WTC11 (cell line): ENCODE data around the gene AFAP1L1.

Experiments used
- CREB1 ChIP-seq: sonication (generic); formaldehyde crosslinking; IDR thresholded peaks from 2 replicates; pipeline ENCODE4 v1.8.0; 2023; ENCODE audit warnings: mild to moderate bottlenecking, missing genetic modification reagents
- ETV6 ChIP-seq: sonication (generic); formaldehyde crosslinking; IDR thresholded peaks from 2 replicates; pipeline ENCODE4 v1.8.1; 2022; ENCODE audit warnings: mild to moderate bottlenecking, missing genetic modification reagents
- IRF1 ChIP-seq: sonication (generic); formaldehyde crosslinking; IDR thresholded peaks from 2 replicates; pipeline ENCODE4 v1.8.0; 2023; ENCODE audit warnings: missing genetic modification reagents
- JAZF1 ChIP-seq: fragments of 250-450 bp; sonication (Bioruptor Pico); IDR thresholded peaks from 2 replicates; pipeline ENCODE4 v1.9.0; 2021; ENCODE audit warnings: moderate library complexity, mild to moderate bottlenecking, inconsistent platforms
- RELA ChIP-seq: sonication (generic); formaldehyde crosslinking; IDR thresholded peaks from 2 replicates; pipeline ENCODE4 v1.8.1; 2022; ENCODE audit warnings: missing genetic modification reagents, mild to moderate bottlenecking, borderline replicate concordance
- RORB ChIP-seq: fragments of 250-450 bp; sonication (Bioruptor Pico); IDR thresholded peaks from 2 replicates; pipeline ENCODE4 v1.9.0; 2021; ENCODE audit warnings: mild to moderate bottlenecking
- SMAD3 ChIP-seq: sonication (generic); formaldehyde crosslinking; IDR thresholded peaks from 2 replicates; pipeline ENCODE4 v1.8.0; 2022; ENCODE audit warnings: missing genetic modification reagents, mild to moderate bottlenecking, borderline replicate concordance
- STAT6 ChIP-seq: sonication (generic); formaldehyde crosslinking; conservative IDR thresholded peaks from 2 replicates; pipeline ENCODE4 v1.8.1; 2023; ENCODE audit warnings: mild to moderate bottlenecking, low read depth, missing genetic modification reagents, moderate library complexity
- TCF7 ChIP-seq: sonication (generic); formaldehyde crosslinking; IDR thresholded peaks from 2 replicates; pipeline ENCODE4 v1.8.0; 2022; ENCODE audit warnings: mild to moderate bottlenecking, low read depth, missing genetic modification reagents, moderate library complexity
- ZNF281 ChIP-seq: sonication (generic); formaldehyde crosslinking; IDR thresholded peaks from 2 replicates; pipeline ENCODE4 v1.8.0; 2023; ENCODE audit warnings: mild to moderate bottlenecking, missing genetic modification reagents
- ZNF425 ChIP-seq: fragments of 250-450 bp; sonication (Bioruptor Pico); conservative IDR thresholded peaks from 2 replicates; pipeline ENCODE4 v1.9.0; 2021; ENCODE audit warnings: mild to moderate bottlenecking
- TF ChIP-seq, protein P1 (sequence below): fragments of 200-600 bp; IDR thresholded peaks from 2 replicates; pipeline ENCODE4 v1.8.0; 2022; ENCODE audit warnings: antibody characterized with exemption
- TF ChIP-seq, protein P2 (sequence below): sonication (generic); formaldehyde crosslinking; IDR thresholded peaks from 2 replicates; pipeline ENCODE4 v1.8.1; 2023; ENCODE audit warnings: mild to moderate bottlenecking, moderate library complexity, missing genetic modification reagents
- TF ChIP-seq, protein P3 (sequence below): sonication (generic); formaldehyde crosslinking; IDR thresholded peaks from 2 replicates; pipeline ENCODE4 v1.8.0; 2022; ENCODE audit warnings: mild to moderate bottlenecking, missing genetic modification reagents

- TF ChIP-seq, protein P1, sequence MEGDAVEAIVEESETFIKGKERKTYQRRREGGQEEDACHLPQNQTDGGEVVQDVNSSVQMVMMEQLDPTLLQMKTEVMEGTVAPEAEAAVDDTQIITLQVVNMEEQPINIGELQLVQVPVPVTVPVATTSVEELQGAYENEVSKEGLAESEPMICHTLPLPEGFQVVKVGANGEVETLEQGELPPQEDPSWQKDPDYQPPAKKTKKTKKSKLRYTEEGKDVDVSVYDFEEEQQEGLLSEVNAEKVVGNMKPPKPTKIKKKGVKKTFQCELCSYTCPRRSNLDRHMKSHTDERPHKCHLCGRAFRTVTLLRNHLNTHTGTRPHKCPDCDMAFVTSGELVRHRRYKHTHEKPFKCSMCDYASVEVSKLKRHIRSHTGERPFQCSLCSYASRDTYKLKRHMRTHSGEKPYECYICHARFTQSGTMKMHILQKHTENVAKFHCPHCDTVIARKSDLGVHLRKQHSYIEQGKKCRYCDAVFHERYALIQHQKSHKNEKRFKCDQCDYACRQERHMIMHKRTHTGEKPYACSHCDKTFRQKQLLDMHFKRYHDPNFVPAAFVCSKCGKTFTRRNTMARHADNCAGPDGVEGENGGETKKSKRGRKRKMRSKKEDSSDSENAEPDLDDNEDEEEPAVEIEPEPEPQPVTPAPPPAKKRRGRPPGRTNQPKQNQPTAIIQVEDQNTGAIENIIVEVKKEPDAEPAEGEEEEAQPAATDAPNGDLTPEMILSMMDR = no peak
- TF ChIP-seq CREB1 (CRISPR knock-in tag) = no peak
- TF ChIP-seq IRF1 = no peak
- TF ChIP-seq, protein P2, sequence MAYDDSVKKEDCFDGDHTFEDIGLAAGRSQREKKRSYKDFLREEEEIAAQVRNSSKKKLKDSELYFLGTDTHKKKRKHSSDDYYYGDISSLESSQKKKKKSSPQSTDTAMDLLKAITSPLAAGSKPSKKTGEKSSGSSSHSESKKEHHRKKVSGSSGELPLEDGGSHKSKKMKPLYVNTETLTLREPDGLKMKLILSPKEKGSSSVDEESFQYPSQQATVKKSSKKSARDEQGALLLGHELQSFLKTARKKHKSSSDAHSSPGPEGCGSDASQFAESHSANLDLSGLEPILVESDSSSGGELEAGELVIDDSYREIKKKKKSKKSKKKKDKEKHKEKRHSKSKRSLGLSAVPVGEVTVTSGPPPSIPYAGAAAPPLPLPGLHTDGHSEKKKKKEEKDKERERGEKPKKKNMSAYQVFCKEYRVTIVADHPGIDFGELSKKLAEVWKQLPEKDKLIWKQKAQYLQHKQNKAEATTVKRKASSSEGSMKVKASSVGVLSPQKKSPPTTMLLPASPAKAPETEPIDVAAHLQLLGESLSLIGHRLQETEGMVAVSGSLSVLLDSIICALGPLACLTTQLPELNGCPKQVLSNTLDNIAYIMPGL (CRISPR knock-in tag) = no peak
- TF ChIP-seq, protein P3, sequence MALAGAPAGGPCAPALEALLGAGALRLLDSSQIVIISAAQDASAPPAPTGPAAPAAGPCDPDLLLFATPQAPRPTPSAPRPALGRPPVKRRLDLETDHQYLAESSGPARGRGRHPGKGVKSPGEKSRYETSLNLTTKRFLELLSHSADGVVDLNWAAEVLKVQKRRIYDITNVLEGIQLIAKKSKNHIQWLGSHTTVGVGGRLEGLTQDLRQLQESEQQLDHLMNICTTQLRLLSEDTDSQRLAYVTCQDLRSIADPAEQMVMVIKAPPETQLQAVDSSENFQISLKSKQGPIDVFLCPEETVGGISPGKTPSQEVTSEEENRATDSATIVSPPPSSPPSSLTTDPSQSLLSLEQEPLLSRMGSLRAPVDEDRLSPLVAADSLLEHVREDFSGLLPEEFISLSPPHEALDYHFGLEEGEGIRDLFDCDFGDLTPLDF (CRISPR knock-in tag) = no peak
- TF ChIP-seq ZNF281 (CRISPR knock-in tag) = no peak
- no peak for TF ChIP-seq ETV6
- TF ChIP-seq JAZF1 (CRISPR knock-in tag) = no peak
- no peak for TF ChIP-seq ZNF425 (CRISPR knock-in tag)
- no peak for TF ChIP-seq RELA
- TF ChIP-seq STAT6 (CRISPR knock-in tag) = no peak
- no peak for TF ChIP-seq RORB (CRISPR knock-in tag)
- TF ChIP-seq TCF7 (CRISPR knock-in tag) = no peak
- no peak for TF ChIP-seq SMAD3
These were observed 41.6 kb downstream of the AFAP1L1 start for GRCh38 chr5:149313151-149313841.
